GM03348 (cell line): ENCODE data around the gene PCYT2.
"Not testable (repeated sequence)": the region's sequence is repeated elsewhere in the genome, so short reads cannot be mapped to it uniquely, and the experiment has no call there.

Source experiments
- DNase-seq: peaks from one replicate; pipeline ENCODE4 v3.0.0; 2012; ENCODE audit warnings: low spot score

Gene PCYT2

DNA sequence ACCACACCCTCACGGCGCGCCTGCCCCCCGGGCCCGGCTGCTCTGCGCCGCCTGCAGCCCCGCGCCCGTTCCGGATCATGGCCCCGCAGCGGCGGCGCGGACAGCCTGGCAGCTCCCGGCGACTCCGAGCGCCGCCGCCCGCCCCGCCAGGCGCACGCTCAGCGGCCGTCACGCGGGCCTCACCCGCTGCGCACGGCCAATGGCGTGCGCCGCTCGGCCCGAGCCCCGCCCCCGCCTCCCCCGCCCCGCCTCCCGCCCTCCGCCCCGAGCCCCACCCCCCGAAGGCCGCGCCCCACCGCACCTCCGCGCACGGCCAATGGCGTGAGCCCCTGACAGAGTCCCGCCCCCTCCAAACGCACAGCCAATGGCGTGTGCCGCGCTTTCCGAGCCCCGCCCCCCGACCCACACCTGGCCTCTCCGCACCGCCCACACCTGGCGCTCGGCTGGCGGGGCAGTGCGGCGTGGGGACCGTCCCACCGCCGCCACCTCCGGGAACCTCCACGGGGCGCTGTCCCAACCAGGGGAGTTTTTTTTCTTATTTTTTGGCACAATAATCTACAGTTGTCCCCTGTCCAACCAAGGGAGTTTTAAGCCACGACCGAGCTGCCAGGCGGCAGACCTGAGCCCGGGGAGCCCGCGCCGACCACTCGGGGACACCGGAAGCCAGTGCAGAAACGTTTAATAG, at the start of gene PCYT2:
Gene PCYT2 (minus strand): TSS at position 123 of the 685 bp plus-strand sequence. CDS start 44 bp downstream, at position 79.
- DNase-seq, result peak; percentile 99

DNA sequence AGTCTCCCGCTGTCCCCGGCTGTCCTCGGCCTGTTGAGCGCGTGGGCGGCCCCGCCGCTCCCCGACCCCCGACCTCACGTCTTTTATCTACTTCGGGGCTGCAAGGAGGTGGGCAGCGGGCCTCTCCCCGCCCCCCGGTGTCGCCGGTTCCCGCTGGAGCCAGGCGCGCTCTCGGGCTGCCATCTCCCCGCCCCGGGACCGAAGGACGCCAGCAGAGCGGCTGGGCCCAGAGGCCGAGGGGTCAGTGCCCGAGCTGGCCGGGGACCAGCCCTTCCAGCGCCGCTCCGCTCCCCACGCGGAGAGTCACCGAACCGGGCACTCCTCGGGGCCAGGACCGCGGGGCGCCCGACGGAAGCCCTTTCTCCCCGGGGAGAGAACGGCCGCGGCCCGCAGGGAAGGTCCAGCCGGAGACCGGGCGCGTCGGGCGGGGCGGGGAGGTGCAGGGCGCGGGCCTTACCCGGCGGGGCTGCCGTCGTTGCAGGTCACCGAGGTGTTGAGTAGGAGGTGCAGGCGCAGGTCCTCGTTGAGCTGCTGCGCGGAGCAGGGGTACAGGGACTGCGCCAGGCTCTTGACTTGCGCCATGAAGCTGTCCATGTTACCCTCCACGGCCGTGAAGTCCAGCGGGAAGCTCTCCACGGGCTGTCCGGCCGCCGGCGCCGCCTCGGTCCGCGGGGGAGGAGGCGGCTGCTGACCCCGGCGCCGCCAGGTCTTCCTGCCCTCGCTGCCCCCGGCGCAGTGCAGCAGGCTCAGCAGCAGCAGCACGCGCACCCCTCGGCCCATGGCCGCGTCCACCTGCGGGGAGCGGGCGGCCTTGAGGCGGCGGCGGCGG, 49.1 kb upstream of the PCYT2 start:
- no peak for DNase-seq

DNA sequence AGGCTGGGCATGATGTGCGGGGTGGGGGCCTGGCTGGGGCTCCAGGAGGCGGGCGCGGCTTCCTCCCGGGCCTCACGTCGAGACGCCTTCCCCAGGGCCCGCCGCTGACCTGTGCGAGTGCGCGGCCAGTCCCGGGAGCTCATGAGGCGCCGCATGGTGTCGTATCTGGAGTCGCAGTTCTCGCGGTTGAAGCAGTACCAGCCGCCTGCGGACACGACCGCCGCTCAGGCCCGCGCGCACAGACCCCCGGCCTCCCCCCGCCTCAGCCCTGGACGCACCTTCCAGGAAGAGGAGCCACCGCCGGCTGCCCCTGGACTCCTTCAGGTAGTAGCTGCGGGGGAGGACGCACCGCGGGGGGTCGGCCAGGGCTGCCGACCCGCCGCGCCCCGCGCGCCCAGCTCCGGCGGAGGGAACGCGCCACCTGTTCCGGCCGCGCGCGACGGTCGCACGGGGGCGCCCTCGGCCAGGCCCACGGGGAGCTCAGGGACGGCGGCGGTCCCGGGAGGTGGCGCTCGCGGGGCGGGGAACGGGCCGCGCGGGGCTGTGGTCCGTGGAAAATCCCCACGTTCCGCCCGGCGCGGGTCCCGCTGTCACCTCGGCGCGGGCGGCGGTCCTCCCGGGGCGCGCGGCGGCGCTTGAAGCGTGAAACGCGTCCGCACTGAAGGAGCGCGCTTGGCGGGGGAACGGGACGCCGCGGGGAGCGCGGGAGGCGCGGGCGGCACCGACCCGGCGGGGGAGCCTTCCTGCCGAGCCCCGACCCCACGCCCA, 48.3 kb upstream of the PCYT2 start:
- peak; percentile 89 for DNase-seq

DNA sequence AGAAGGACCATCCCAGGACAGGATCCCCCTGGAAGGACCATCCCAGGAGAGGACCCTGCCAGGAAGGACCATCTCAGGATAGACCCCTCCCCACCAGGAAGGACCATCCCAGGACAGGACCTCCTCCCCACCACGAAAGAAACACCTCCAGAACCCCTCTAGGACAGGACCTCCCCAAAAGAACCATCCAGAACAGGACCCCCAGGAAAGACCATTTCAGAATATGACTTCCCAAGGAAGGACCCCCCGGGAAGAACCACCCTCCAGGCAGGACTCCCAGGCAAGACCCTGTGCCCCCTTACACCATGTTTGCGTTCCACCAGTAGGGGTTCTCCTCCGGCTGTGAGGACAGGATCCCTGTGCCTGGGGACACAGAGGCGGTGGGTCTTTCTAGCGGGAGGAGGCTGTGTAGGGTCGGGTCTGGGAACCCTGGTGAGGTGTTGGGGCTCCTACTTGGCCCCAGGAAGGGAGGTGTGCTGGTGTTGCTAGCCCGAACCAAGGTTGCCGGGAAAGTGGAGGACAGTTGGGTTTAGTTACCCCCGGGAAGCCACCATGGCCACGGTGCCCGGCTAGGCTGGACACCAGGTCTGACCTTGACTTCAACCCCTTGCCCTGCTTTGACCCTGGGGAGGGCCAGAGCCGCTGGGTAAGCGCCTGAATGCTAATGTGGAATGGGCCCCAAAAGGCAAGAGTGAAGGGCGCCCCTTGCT, 47.6 kb upstream of the PCYT2 start:
- no peak for DNase-seq

DNA sequence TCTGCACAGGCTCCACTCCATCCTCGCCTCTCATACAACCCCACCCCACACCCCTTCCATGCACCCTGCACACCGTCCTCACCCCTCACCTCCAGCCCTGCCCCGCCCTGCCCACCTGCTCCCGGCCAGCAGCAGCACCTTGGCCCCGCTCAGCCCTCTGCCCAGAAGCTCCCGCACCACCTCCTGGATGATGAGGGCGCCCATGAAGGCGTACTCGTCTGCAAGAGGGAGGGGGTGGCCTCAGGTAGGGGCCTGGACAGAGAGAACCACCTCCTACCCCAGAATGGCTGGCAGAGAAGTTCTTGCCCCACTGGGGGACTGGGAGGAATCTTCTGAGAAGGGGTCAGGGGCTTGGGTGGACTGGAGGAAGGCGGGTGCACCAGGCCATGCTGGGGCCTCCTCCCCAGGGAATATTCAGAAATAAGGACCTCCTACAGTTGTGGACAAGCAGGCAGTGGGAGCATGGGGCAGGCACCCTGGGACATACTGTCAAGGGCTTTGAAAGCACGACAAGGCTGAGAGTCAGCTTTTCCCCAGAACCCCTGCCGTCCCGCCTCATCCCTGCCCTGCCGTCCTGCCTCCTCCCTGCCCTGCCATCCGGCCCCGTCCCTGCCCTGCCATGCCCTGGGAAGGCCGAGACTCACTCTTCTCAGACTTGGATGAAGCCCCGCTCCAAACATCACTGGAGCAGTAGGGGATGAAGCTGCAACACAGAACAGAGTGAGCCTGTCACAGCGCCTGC, 46.7 kb upstream of the PCYT2 start:
- no peak for DNase-seq

DNA sequence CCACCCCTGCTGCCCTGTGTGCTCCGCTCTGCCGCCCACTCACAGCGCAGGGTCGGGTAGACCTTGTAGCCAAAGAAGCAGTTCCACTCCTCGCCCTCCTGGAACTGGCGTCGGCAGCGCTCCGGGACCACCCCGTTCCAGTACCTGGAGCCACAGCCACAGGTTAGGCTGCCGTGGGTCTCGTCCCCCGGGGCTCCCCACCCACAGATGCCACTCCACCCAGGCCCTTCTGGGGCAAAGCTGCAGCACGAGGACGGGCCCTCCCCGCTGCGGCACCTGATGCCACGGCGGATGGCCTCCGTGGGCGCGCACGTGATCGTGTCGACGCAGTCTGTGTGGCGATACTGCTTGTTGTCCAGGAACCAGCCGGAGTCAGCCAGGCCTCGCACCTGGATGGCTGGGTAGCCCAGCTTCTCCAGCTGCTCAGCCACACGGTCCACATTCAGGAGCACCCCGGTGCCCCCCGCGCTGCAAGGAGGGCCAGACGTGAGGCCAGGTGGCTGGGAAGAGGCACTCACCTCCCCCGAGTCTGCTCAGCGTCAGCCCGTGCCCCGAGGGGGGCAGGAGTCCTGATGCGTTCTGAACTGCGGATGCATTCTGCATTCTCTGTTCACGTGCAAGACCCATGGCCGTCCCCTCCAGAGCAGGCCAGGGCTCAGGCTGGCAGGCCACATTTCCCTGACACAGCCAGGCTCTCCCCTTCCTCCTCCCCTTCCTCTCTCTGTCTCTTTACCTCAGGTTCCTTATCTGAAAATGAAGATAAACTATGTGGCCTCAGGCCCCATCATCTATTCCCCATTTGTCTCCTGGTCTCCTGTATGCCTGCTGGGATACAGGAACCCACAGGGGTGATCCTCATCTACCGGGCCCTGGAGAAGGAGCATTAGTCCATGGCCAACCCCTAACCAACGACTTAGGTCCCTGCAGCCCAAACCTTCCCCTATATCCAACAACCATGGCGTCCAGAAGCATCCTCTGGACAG, 45.7 kb upstream of the PCYT2 start:
- no peak for DNase-seq

DNA sequence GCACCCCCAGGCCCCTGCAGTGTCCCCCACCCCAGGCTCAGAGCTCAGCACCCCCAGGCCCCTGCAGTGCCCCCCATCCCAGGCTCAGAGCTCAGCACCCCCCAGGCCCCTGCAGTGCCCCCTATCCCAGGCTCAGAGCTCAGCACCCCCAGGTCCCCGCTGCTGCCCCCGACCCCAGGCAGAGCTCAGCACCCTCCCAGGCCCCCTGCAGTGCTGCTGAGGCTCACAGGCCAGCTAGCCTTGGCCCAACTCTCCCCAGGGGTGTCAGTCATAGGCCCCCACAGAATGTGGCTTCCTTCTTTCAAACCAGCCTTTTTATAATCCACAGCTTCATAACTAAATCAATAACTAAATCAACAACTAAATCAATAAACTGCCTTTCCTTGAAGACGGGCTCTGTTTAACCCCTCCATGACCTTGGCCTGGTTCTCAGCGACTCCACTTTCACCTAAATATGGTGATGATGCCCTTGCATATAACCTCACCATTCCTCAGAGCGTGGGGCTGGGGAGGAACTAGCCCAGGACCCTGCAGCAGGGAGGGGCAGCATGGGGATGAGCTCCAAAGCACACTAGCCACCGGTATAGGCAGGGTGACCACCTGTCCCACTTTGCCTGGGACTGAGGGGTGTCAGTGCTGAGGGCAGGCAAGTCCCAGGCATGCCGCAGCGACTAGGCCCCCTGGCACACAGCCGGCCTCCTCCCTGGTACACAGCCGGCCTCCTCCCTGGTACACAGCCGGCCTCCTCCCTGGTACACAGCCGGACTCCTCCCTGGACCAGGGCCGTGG, 44.8 kb upstream of the PCYT2 start:
- DNase-seq, result no peak

DNA sequence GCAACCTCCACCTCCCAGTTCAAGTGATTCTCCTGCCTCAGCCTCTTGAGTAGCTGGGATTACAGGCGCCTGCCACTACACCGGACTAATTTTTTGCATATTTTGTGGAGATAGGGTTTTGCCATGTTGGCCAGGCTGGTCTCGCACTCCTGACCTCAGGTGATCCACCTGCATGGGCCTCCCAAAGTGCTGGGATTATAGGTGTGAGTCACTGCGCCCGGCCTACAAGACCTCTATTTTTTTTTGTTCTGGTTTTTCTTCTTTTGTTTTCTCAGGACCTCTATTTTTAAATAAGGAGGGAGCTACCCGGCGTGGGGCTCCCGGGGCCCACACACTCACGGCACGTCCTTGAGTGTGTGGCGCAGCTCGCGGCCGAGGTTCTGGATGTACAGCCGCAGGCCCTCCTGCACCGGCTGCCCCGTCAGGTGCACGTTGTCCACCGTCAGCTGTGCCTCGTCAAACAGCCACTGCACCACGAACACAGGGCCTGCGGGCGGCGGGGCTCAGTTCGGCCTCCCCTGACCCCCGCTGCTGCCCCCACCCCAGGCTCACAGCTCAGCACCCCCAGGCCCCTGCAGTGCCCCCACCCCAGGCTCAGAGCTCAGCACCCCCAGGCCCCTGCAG, 44.0 kb upstream of the PCYT2 start:
- DNase-seq, result no peak

DNA sequence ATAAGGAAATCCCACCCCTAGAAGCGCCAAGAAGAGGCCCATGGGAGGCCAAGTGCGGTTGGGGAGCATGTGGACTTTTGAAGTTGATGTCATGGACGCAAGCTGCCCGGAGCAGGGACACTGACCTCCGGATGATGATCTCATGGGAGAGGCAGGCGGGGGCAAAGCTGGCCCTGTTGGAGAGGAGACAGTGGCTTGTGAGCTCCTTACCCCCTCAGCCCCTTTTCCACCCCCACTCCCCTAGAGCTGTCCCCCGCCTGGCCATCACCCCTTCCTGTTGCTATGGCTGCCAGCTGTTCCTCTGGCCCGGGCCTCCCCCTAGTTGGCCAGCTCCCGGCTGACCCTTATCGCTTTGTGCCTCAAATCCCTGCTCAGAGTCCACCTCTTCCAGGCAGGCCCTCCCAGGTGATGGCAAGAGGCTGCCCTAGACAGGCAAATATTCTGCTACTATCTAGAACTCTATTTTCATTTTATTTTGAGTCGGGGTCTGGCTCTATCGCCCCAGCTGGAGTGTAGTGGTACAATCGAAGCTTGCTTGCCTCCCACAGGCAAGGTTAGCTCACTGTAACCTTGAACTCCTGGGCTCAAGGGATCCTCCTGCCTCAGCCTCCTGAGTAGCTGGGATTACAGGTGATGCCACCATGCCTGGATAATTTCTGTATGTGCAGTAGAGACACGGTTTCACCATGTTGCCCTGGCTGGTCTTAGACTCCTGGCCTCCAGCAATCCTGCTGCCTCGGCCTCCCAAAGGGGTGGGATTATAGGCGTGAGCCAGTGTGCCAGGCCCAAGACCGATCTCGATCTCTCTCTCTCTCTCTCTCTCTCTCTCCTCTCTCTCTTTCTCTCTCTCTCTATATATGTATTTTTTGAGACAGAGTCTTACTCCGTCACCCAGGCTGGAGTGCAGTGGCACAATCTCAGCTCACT, 43.2 kb upstream of the PCYT2 start:
- DNase-seq, result no peak

DNA sequence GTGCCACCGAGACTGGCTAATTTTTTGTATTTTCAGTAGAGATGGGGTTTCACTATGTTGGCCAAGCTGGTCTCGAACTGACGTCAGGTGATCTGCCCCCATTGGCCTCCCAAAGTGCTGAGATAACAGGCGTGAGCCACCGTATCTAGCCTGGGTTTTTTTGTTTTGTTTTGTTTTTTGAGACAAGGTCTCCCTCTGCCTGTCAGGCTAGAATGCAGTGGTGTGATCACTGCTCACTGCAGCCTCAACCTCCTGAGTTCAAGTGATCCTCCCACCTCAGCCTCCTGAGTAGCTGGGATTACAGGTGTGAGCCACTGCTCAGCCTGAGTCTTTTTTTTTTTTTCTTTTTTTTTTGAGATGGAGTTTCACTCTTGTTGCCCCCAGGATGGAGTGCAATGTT, 42.2 kb upstream of the PCYT2 start:
- not testable (repeated sequence) for DNase-seq

DNA sequence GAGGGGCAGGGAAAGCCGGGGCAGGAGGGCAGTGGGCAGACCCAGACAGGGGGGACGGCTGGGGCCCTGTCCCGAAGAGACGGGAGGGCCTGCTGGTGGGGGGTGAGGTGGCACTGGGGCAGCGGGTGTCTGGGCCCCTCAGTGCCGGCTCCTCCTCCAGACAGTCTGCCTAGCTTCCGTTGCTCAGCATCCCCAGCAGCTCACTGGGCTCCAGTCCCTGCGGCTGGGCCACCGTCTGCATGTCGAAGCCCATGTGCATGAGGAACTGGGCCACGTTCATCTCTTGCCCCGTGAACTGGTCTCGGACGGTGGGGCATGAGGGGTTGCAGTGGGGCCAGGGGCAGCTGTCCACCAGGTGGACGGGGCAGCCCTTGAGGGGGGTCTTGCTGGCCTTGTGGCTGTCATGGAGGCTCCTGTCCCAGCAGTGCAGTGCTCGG, 41.6 kb upstream of the PCYT2 start:
- DNase-seq, result no peak

DNA sequence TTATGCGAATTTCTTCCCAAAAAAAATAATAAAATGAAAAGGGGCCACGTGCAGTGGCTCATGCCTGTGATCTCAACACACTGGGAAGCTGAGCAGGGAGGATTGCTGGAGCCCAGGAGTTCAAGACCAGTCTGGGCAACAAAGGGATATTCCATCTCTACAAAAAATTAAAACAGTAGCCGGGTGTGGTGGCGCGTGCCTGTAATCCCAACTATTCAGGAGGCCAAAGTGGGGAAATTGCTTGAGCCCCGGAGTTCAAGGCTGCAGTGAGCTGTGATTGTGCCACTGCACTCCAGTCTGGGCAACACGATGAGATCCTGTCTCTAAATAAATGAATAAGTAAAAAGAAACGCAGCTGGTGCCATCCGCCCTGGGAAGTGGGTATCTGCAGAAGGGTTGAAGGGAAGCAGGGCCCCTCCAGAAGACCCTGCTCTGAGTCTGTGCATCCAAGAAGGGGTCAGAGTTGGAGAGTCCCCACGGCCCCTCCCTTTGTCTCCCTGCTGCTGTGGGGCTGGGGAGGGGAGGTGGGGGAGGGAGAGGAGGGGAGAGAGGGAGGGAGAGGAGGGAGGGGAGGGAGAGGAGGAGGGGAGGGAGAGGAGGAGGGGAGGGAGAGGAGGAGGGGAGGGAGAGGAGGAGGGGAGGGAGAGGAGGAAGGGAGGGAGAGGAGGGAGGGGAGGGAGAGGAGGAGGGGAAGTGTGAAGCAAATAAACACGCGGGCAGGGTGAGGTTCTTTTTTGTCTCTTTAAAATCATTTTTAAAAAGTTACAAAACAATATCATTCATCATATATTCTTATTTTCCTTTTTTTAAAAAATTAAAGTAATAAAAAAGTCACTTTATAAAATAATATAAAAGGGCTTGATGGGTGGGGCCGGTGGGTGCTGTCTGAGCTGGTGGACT, 40.8 kb upstream of the PCYT2 start:
- DNase-seq, result no peak

DNA sequence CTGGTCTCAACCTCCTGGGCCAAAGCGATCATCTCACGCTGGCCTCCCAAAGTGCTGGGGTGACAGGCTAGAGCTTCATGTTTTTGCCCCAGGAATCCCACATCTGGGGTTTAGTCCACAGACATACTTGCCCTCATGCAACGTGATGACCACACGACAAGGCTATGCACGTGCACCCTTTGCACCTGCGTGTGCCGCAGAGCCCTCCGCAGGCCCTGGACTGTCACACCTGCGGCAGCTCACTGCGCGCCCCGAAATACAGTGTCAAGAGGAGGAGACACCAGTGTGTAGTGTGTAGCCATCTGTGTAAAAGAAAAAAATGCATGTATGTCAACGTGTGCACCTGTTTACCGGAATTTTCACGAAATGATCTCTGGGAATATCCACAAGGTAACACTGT, 39.3 kb upstream of the PCYT2 start:
- no peak for DNase-seq

DNA sequence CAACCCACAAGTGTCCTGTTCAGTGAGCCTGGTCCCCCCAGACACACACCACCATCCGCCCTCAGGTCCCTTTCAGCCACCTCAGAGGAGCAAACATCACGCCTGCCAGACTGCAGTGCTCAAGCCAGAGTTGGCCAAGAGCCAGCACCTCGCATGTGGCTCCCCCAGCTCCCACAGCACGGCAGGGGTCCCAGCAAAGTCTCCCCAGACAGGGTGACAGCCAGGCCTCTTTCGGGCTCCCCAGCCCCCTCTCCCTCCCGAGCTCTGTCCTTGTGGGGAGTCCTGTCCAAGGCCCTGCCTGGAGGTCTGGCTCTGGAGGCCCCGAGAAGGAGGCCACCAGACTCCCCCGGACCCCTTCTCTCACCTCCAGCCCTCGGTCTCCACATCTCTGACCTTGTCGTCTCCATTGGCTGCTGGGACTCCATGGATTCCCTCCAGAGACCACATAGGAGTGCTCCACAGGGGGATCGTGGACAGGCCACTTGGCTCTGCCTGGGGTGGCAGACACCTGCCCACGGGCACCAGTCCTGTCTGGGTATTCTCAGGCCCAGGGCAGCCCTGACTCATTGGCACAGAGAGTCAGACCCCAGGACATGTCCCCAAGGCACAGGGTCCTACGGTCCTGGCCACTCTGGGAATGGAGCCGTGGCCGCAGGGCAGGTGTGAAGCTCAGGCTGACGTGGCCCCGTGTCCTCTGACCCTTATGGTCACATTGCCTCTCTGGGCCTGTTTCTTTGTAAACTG, 37.6 kb upstream of the PCYT2 start:
- DNase-seq, result no peak

DNA sequence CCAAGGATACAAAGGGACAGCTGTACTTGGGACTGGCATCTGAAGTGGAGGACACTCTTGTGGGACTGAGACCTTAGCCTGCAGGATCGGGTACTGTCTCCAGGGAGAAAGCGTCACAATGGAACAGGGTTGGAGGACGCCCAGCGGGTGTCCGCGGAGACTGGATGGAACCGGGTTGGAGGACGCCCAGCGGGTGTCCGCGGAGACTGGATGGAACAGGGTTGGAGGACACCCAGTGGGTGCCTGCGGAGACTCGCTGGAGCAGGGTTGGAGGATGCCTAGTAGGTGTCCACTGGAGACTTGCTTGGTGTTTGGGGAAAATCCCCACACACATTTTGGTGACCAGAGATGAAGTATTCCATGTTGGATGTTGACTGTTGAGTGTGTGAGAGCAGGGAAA, 36.0 kb upstream of the PCYT2 start, which contains the start of gene MYADML2:
Gene MYADML2 (minus strand): TSS at position 45 of the 400 bp plus-strand sequence. CDS start 5,492 bp downstream, outside the sequence.
- no peak for DNase-seq

DNA sequence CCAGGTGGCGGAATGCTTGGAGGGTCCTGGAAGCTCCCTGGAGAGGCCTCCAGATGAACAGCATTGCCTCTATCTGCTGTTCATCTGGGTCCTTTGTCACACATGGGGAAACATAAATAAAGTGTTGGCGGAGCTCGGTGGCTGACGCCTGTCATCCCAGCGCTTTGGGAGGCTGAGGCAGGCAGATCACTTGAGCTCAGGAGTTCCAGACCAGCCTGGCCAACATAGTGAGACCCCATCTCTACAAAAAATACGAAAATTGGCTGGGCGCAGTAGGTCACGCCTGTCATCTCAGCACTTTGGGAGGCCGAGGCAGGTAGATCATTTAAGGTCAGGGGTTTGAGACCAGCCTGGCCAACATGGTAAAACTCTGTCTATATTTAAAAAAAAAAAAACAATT, 33.7 kb upstream of the PCYT2 start:
- DNase-seq, result no peak
